ELR (cell line): ENCODE results near the gene EEF2K.
"Not testable (repeated sequence)": the region's sequence is repeated elsewhere in the genome, so short reads cannot be mapped to it uniquely, and the experiment has no call there.

ENCODE experiments used
- DNase-seq: peaks from one replicate; pipeline ENCODE4 v3.0.0-alpha.2; 2015; ENCODE audit warnings: low read depth

Gene EEF2K

GRCh38 chr16:22213236-22213635 lies 7.2 kb downstream of the EEF2K start:
- DNase-seq, result no peak

- DNase-seq, result no peak
Observed at GRCh38 chr16:22213801-22214200, 7.7 kb downstream of the EEF2K start.

GRCh38 chr16:22214402-22214801 lies 8.3 kb downstream of the EEF2K start:
- DNase-seq, result no peak

- no peak for DNase-seq
Observed at GRCh38 chr16:22214889-22215288, 8.8 kb downstream of the EEF2K start.

- DNase-seq, result peak; percentile 19
Observed at GRCh38 chr16:22216191-22216831, 10.2 kb downstream of the EEF2K start.

GRCh38 chr16:22216832-22217225 lies 10.8 kb downstream of the EEF2K start:
- DNase-seq, result not testable (repeated sequence)

- DNase-seq, result peak; percentile 15
Observed at GRCh38 chr16:22217890-22218730, 12.0 kb downstream of the EEF2K start.

- no peak for DNase-seq
Observed at GRCh38 chr16:22219389-22220068, 13.5 kb downstream of the EEF2K start.

GRCh38 chr16:22220069-22220440 lies 14.0 kb downstream of the EEF2K start:
- DNase-seq, result no peak

- no peak for DNase-seq
Observed at GRCh38 chr16:22220714-22221113, 14.6 kb downstream of the EEF2K start.

- DNase-seq, result no peak
Observed at GRCh38 chr16:22222006-22222405, 15.9 kb downstream of the EEF2K start.

- DNase-seq, result no peak
Observed at GRCh38 chr16:22222998-22223397, 16.9 kb downstream of the EEF2K start.

GRCh38 chr16:22225060-22225459 lies 19.0 kb downstream of the EEF2K start:
- no peak for DNase-seq

GRCh38 chr16:22229889-22230288 lies 23.8 kb downstream of the EEF2K start:
- no peak for DNase-seq

GRCh38 chr16:22232277-22233036 lies 26.4 kb downstream of the EEF2K start:
- DNase-seq, result peak; percentile 62

GRCh38 chr16:22233037-22233372 lies 26.9 kb downstream of the EEF2K start:
- DNase-seq, result no peak

GRCh38 chr16:22235839-22236745 lies 30.0 kb downstream of the EEF2K start:
- DNase-seq, result no peak

GRCh38 chr16:22239131-22239805 lies 33.2 kb downstream of the EEF2K start:
- no peak for DNase-seq

GRCh38 chr16:22240023-22240710 lies 34.1 kb downstream of the EEF2K start:
- DNase-seq, result no peak

- DNase-seq, result peak; percentile 50
Observed at GRCh38 chr16:22250522-22250921, 44.4 kb downstream of the EEF2K start.
